Progenitor cell of endocrine pancreas (in vitro differentiated cells): ENCODE measurements around the gene RAI14. TPM values are rescaled to one million over a fixed set of nuclear protein-coding genes. Genes with fewer than 3 reads are reported as not detected.

Source experiments
- DNase-seq: peaks from one replicate; pipeline ENCODE4 v3.0.0; 2021; ENCODE audit warnings: low spot score; ENCODE audit not compliant: unreplicated experiment
- H3K27ac Mint-ChIP-seq: 2 replicates; pipeline ENCODE4 v1.8.0; 2021; ENCODE audit warnings: mild to moderate bottlenecking, moderate library complexity, mixed read lengths
- H3K27me3 Mint-ChIP-seq: 2 replicates; pipeline ENCODE4 v1.8.0; 2021; ENCODE audit warnings: mixed read lengths
- H3K36me3 Mint-ChIP-seq: 2 replicates; pipeline ENCODE4 v1.8.0; 2022; ENCODE audit warnings: mixed read lengths; ENCODE audit not compliant: insufficient read depth
- H3K4me1 Mint-ChIP-seq: 2 replicates; pipeline ENCODE4 v1.8.0; 2021; ENCODE audit warnings: low read depth, mixed read lengths
- H3K4me3 Mint-ChIP-seq: 2 replicates; pipeline ENCODE4 v1.8.0; 2021; ENCODE audit warnings: low read depth, mild to moderate bottlenecking, moderate library complexity, mixed read lengths
- H3K9me3 Mint-ChIP-seq: 2 replicates; pipeline ENCODE4 v1.8.0; 2021; ENCODE audit warnings: low read depth, mixed read lengths
- CTCF ChIP-seq: fragments of 200-600 bp; sonication (generic); IDR thresholded peaks from one replicate; pipeline ENCODE4 v1.5.0; 2021; ENCODE audit warnings: antibody characterized with exemption, mild to moderate bottlenecking; ENCODE audit not compliant: unreplicated experiment
- total RNA-seq: library from RNA; stranded (reverse); gene quantifications from 2 replicates; pipeline ENCODE4 v1.2.1, GENCODE V29; 2021

Gene RAI14
- total RNA-seq, 1 donor from 2014 or later = 121 TPM

GRCh38 chr5:34735491-34736426, 79.6 kb downstream of the RAI14 start:
- Mint-ChIP-seq H3K27me3 (no peaks in the 10 kb centered on the region), H3K9me3 (no peaks in the 10 kb centered on the region), H3K27ac (no peak overlapping the region), H3K4me3 (no peak overlapping the region), H3K36me3 (peaks cover 2% of the 10 kb centered on the region), H3K4me1 (peaks cover 16% of the 10 kb centered on the region)
- TF ChIP-seq CTCF = no peak
- DNase-seq = no peak

GRCh38 chr5:34736445-34737115, 80.5 kb downstream of the RAI14 start:
- peaks cover 12% of the 10 kb centered on the region for H3K4me1 Mint-ChIP-seq
- H3K36me3 Mint-ChIP-seq = peaks cover 2% of the 10 kb centered on the region
- H3K27me3 Mint-ChIP-seq = no peaks in the 10 kb centered on the region
- H3K27ac Mint-ChIP-seq = no peak overlapping the region
- H3K9me3 Mint-ChIP-seq = no peaks in the 10 kb centered on the region
- no peak for TF ChIP-seq CTCF
- no peak for DNase-seq
- no peak overlapping the region for H3K4me3 Mint-ChIP-seq

GRCh38 chr5:34737731-34738130, 81.6 kb downstream of the RAI14 start:
- peak overlapping the region; percentile 28 for H3K27ac Mint-ChIP-seq
- H3K27me3 Mint-ChIP-seq = no peaks in the 10 kb centered on the region
- no peak overlapping the region for H3K4me3 Mint-ChIP-seq
- peaks cover 2% of the 10 kb centered on the region for H3K36me3 Mint-ChIP-seq
- DNase-seq = no peak
- H3K9me3 Mint-ChIP-seq = no peaks in the 10 kb centered on the region
- peaks cover 7% of the 10 kb centered on the region for H3K4me1 Mint-ChIP-seq
- TF ChIP-seq CTCF = no peak

GRCh38 chr5:34738381-34738780, 82.3 kb downstream of the RAI14 start:
- TF ChIP-seq CTCF = no peak
- no peak for DNase-seq
- peaks cover 2% of the 10 kb centered on the region for H3K4me1 Mint-ChIP-seq
- no peaks in the 10 kb centered on the region for H3K27me3 Mint-ChIP-seq
- H3K4me3 Mint-ChIP-seq = no peak overlapping the region
- no peak overlapping the region for H3K27ac Mint-ChIP-seq
- H3K9me3 Mint-ChIP-seq = no peaks in the 10 kb centered on the region
- H3K36me3 Mint-ChIP-seq = peaks cover 2% of the 10 kb centered on the region

- Mint-ChIP-seq H3K9me3 (no peaks in the 10 kb centered on the region), H3K4me1 (no peaks in the 10 kb centered on the region), H3K36me3 (peaks cover under 1% of the 10 kb centered on the region), H3K27ac (peak overlapping the region; percentile 15), H3K27me3 (no peaks in the 10 kb centered on the region), H3K4me3 (no peak overlapping the region)
- DNase-seq = no peak
- TF ChIP-seq CTCF = no peak
Observed at GRCh38 chr5:34740389-34740806, 84.3 kb downstream of the RAI14 start.
